SK-N-SH treated with all-trans-retinoic acid at 6 μM for 48 hours (cell line): ENCODE results near the gene GATA6.

Experiments used
- ATAC-seq: fragments of 200-7000 bp; cut with Tn5 transposase; 3 replicates; pipeline ENCODE4 v1.9.1; 2020; ENCODE audit warnings: mild to moderate bottlenecking, moderate library complexity
- ARNTL ChIP-seq: fragments of 450-650 bp; formaldehyde crosslinking; IDR thresholded peaks from 2 replicates; pipeline ENCODE4 v1.5.0; 2020; ENCODE audit warnings: low read depth, mild to moderate bottlenecking, moderate library complexity, borderline replicate concordance
- BACH2 ChIP-seq: fragments of 250-450 bp; sonication (Bioruptor Pico); IDR thresholded peaks from 2 replicates; pipeline ENCODE4 v1.9.0; 2021; ENCODE audit warnings: mild to moderate bottlenecking, borderline replicate concordance
- CREB5 ChIP-seq: fragments of 250-450 bp; sonication (Bioruptor Pico); IDR thresholded peaks from 2 replicates; pipeline ENCODE4 v1.5.1; 2020; ENCODE audit warnings: low read depth, mild to moderate bottlenecking, moderate library complexity
- CSDC2 ChIP-seq: fragments of 250-450 bp; sonication (Bioruptor Pico); IDR thresholded peaks from 2 replicates; pipeline ENCODE4 v1.5.0; 2020; ENCODE audit warnings: mild to moderate bottlenecking, moderate library complexity
- CSRNP3 ChIP-seq: fragments of 250-450 bp; sonication (Bioruptor Pico); IDR thresholded peaks from 2 replicates; pipeline ENCODE4 v1.5.1; 2021; ENCODE audit warnings: mild to moderate bottlenecking, moderate library complexity
- ESRRG ChIP-seq: fragments of 250-450 bp; sonication (Bioruptor Pico); IDR thresholded peaks from 2 replicates; pipeline ENCODE4 v1.6.1; 2021; ENCODE audit warnings: mild to moderate bottlenecking
- GLIS3 ChIP-seq: fragments of 250-450 bp; sonication (Bioruptor Pico); IDR thresholded peaks from 2 replicates; pipeline ENCODE4 v1.5.0; 2020; ENCODE audit warnings: mild to moderate bottlenecking, moderate library complexity
- ISL1 ChIP-seq: fragments of 250-450 bp; sonication (Bioruptor Pico); IDR thresholded peaks from 2 replicates; pipeline ENCODE4 v2.1.2; 2022; ENCODE audit warnings: mild to moderate bottlenecking, moderate library complexity
- PPARA ChIP-seq: fragments of 250-450 bp; sonication (Bioruptor Pico); IDR thresholded peaks from 2 replicates; pipeline ENCODE4 v1.5.0; 2020; ENCODE audit warnings: mild to moderate bottlenecking, borderline replicate concordance
- RARB ChIP-seq: fragments of 250-450 bp; sonication (Bioruptor Pico); IDR thresholded peaks from 2 replicates; pipeline ENCODE4 v1.8.0; 2021; ENCODE audit warnings: mild to moderate bottlenecking, moderate library complexity
- SNAI2 ChIP-seq: fragments of 250-450 bp; sonication (Bioruptor Pico); IDR thresholded peaks from 2 replicates; pipeline ENCODE4 v1.5.0; 2020; ENCODE audit warnings: mild to moderate bottlenecking, moderate library complexity
- ZC3H10 ChIP-seq: fragments of 250-450 bp; sonication (Bioruptor Pico); IDR thresholded peaks from 2 replicates; pipeline ENCODE4 v1.5.1; 2021; ENCODE audit warnings: mild to moderate bottlenecking, moderate library complexity
- ZFP30 ChIP-seq: fragments of 450-650 bp; formaldehyde crosslinking; IDR thresholded peaks from 2 replicates; pipeline ENCODE4 v1.5.0; 2022; ENCODE audit warnings: mild to moderate bottlenecking, moderate library complexity
- ZNF565 ChIP-seq: fragments of 450-650 bp; formaldehyde crosslinking; conservative IDR thresholded peaks from 2 replicates; pipeline ENCODE4 v1.5.0; 2020; ENCODE audit warnings: low read depth, mild to moderate bottlenecking, moderate library complexity
- ZNF70 ChIP-seq: fragments of 450-650 bp; formaldehyde crosslinking; IDR thresholded peaks from 2 replicates; pipeline ENCODE4 v1.5.0; 2020; ENCODE audit warnings: mild to moderate bottlenecking, moderate library complexity
- ZNF8 ChIP-seq: fragments of 450-650 bp; formaldehyde crosslinking; IDR thresholded peaks from 2 replicates; pipeline ENCODE4 v1.5.0; 2020; ENCODE audit warnings: mild to moderate bottlenecking, moderate library complexity
- TF ChIP-seq, protein P1 (sequence below): fragments of 250-450 bp; sonication (Bioruptor Pico); IDR thresholded peaks from 2 replicates; pipeline ENCODE4 v1.8.0; 2020; ENCODE audit warnings: mild to moderate bottlenecking, moderate library complexity, borderline replicate concordance

GATA6 gene

GRCh38 chr18:22172120-22172582 is 2.8 kb downstream of the GATA6 start:
- ATAC-seq, result no peak
- no peak for TF ChIP-seq BACH2

- no peak for ATAC-seq
- TF ChIP-seq ISL1 (CRISPR knock-in tag) (no peak), ESRRG (CRISPR knock-in tag) (no peak), ZNF565 (no peak), ZNF8 (CRISPR knock-in tag) (no peak), BACH2 (no peak), ARNTL (CRISPR knock-in tag) (no peak)
- TF ChIP-seq, protein P1, sequence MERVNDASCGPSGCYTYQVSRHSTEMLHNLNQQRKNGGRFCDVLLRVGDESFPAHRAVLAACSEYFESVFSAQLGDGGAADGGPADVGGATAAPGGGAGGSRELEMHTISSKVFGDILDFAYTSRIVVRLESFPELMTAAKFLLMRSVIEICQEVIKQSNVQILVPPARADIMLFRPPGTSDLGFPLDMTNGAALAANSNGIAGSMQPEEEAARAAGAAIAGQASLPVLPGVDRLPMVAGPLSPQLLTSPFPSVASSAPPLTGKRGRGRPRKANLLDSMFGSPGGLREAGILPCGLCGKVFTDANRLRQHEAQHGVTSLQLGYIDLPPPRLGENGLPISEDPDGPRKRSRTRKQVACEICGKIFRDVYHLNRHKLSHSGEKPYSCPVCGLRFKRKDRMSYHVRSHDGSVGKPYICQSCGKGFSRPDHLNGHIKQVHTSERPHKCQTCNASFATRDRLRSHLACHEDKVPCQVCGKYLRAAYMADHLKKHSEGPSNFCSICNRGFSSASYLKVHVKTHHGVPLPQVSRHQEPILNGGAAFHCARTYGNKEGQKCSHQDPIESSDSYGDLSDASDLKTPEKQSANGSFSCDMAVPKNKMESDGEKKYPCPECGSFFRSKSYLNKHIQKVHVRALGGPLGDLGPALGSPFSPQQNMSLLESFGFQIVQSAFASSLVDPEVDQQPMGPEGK (CRISPR knock-in tag), result no peak
Observed at GRCh38 chr18:22172594-22173049, 3.2 kb downstream of the GATA6 start.

DNA sequence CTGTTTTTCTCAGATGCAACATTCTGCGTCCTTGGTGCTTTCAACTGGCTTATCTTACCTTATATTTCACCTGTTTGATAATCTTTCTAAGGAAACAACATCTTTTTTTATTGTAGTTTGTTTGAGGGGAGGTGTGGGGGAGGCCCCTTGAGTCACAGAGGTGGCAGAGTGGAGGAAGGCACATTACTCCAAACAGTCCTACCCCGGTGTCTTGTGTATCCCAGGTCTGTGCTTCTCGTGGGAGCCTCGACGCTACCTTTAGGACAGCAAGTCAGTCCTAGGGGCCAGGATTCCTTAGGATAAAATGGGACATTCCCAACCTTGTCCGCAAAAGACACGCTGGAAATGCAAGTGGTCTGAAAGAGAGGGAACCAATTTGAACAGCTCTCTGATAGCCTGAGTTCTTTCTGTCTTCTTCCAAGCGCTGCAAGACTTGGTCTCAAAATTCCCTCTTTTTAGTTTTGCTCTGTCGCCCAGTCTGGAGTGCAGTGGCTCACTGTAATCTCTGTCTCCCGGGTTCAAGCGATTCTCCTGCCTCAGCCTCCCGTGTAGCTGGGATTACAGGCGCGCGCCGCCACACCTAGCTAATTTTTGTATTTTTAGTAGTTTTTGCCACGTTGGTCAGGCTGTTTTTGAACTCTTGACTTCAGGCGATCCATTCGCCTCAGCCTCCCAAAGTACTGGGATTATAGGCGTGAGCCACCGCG is 4.0 kb downstream of the GATA6 start:
- ATAC-seq, result no peak
- TF ChIP-seq PPARA (CRISPR knock-in tag), result no peak
- TF ChIP-seq BACH2, result no peak
- no peak for TF ChIP-seq RARB (CRISPR knock-in tag)
- TF ChIP-seq ESRRG (CRISPR knock-in tag), result no peak
- no peak for TF ChIP-seq CSDC2 (CRISPR knock-in tag)
- no peak for TF ChIP-seq ZFP30
- no peak for TF ChIP-seq SNAI2
- no peak for TF ChIP-seq GLIS3 (CRISPR knock-in tag)
- TF ChIP-seq ISL1 (CRISPR knock-in tag), result no peak
- no peak for TF ChIP-seq ZNF70 (CRISPR knock-in tag)
- TF ChIP-seq, protein P1 (CRISPR knock-in tag), result no peak
- no peak for TF ChIP-seq ARNTL (CRISPR knock-in tag)
- no peak for TF ChIP-seq CREB5
- TF ChIP-seq CSRNP3 (CRISPR knock-in tag), result no peak
- no peak for TF ChIP-seq ZC3H10 (CRISPR knock-in tag)

- ATAC-seq, result no peak
- TF ChIP-seq ZNF8 (CRISPR knock-in tag) (no peak), ISL1 (CRISPR knock-in tag) (no peak), BACH2 (no peak), RARB (CRISPR knock-in tag) (no peak)
- TF ChIP-seq, protein P1 (CRISPR knock-in tag), result no peak
Observed at GRCh38 chr18:22173928-22174301, 4.5 kb downstream of the GATA6 start.
